B cell (primary cell): ENCODE measurements around the gene TMBIM4. TPM values are rescaled to one million over a fixed set of nuclear protein-coding genes. Genes with fewer than 3 reads are reported as not detected.

Experiments used
- ATAC-seq: fragments of 200-7000 bp; cut with Tn5 transposase; one replicate; pipeline ENCODE4 v1.10.0; 2021; ENCODE audit warnings: low read depth, mild to moderate bottlenecking, moderate number of reproducible peaks, moderate library complexity
- CTCF ChIA-PET: fragments of 350-600 bp; sonication (Branson Sonifier 250); formaldehyde crosslinking; loops from one replicate; lab custom pipeline; 2021; ENCODE audit warnings: antibody characterized with exemption, inconsistent platforms; lab: Charles Lee
- POLR2A ChIA-PET: fragments of 350-600 bp; sonication (Branson Sonifier 250); formaldehyde crosslinking; loops from one replicate; lab custom pipeline; 2021; ENCODE audit warnings: antibody characterized with exemption; lab: Charles Lee
- DNase-seq: peaks from one replicate; pipeline ENCODE4 v3.0.0; 2013
- H2AFZ ChIP-seq: 2 replicates; pipeline ENCODE4 v1.6.1; 2012; ENCODE audit warnings: mild to moderate bottlenecking, low read depth, low read length; ENCODE audit not compliant: insufficient read depth, poor library complexity, severe bottlenecking
- H3K27ac ChIP-seq, 2 donors: 1 replicate in 1 of 2; 2 replicates in 1 of 2; pipeline ENCODE4 v1.5.1; 2012 to 2013; ENCODE audit warnings: low read length in 2 of 2, mild to moderate bottlenecking in 2 of 2, moderate library complexity in 1 of 2
- H3K27me3 ChIP-seq, 4 experiments: fragments of 200-600 bp in 1 of 4; sonication (generic) in 1 of 4; replicated peaks in 1 of 4; 1 replicate in 2 of 4; 2 replicates in 2 of 4; pipeline versions ENCODE4 v1.6.1 to v1.7.0; 2013 to 2016; ENCODE audit warnings: low read length in 3 of 4, mild to moderate bottlenecking in 2 of 4, mixed read lengths in 1 of 4, moderate library complexity in 1 of 4; ENCODE audit not compliant: insufficient read depth in 4 of 4, control insufficient read depth in 3 of 4; ENCODE audit errors: control extremely low read depth in 1 of 4
- H3K36me3 ChIP-seq, 2 experiments: replicated peaks in 1 of 2; 1 replicate in 1 of 2; 2 replicates in 1 of 2; pipeline versions ENCODE4 v1.6.1 to v1.7.1; 2013; ENCODE audit warnings: low read length in 1 of 2; ENCODE audit not compliant: insufficient read depth in 2 of 2, control insufficient read depth in 1 of 2; ENCODE audit errors: control extremely low read depth in 1 of 2, extremely low read depth in 1 of 2
- H3K4me1 ChIP-seq, 2 donors: fragments of 200-600 bp in 1 of 2; sonication (generic) in 1 of 2; 1 replicate in 1 of 2; 2 replicates in 1 of 2; pipeline versions ENCODE4 v1.5.1 to v1.6.1; 2013 to 2017; ENCODE audit warnings: low read length in 2 of 2; ENCODE audit not compliant: control insufficient read depth in 2 of 2, insufficient read depth in 2 of 2
- H3K4me2 ChIP-seq: replicated peaks from 2 replicates; pipeline ENCODE3; 2012; ENCODE audit warnings: mild to moderate bottlenecking, low read depth, low read length; ENCODE audit not compliant: poor library complexity, severe bottlenecking
- H3K4me3 ChIP-seq, 5 experiments: fragments of 200-600 bp in 1 of 5; sonication (generic) in 1 of 5; 1 replicate in 3 of 5; 2 replicates in 2 of 5; pipeline versions ENCODE4 v1.5.1 to v1.7.0; 2011 to 2016; ENCODE audit warnings: low read length in 4 of 5, mild to moderate bottlenecking in 4 of 5, low read depth in 2 of 5, control low read depth in 1 of 5, moderate library complexity in 1 of 5; ENCODE audit not compliant: insufficient read depth in 1 of 5; ENCODE audit errors: control extremely low read depth in 1 of 5, extremely low read depth in 1 of 5
- H3K79me2 ChIP-seq: fragments of 200-600 bp; sonication (generic); one replicate; pipeline ENCODE4 v1.6.0; 2016; ENCODE audit warnings: low read length; ENCODE audit not compliant: control insufficient read depth, insufficient read depth
- H3K9ac ChIP-seq: fragments of 200-600 bp; sonication (generic); 2 replicates; pipeline ENCODE4 v1.6.1; 2017; ENCODE audit warnings: mild to moderate bottlenecking, low read length, moderate library complexity
- H3K9me3 ChIP-seq, 3 donors: one replicate each; pipeline versions ENCODE4 v1.6.1 to v1.7.1; 2013; ENCODE audit warnings: low read length in 2 of 3; ENCODE audit not compliant: control insufficient read depth in 2 of 3, insufficient read depth in 1 of 3; ENCODE audit errors: control extremely low read depth in 1 of 3
- H4K20me1 ChIP-seq: 2 replicates; pipeline ENCODE4 v1.6.0; 2012; ENCODE audit warnings: mild to moderate bottlenecking, low read length; ENCODE audit not compliant: insufficient read depth, control insufficient read depth, poor library complexity, severe bottlenecking
- H3K27ac Mint-ChIP-seq: one replicate; pipeline ENCODE4 v1.8.0; 2021; ENCODE audit warnings: mixed read lengths
- H3K27me3 Mint-ChIP-seq: one replicate; pipeline ENCODE4 v1.8.0; 2021; ENCODE audit warnings: mixed read lengths
- H3K4me1 Mint-ChIP-seq: one replicate; pipeline ENCODE4 v1.8.0; 2021; ENCODE audit warnings: mixed read lengths
- H3K4me3 Mint-ChIP-seq: one replicate; pipeline ENCODE4 v1.8.0; 2021; ENCODE audit warnings: mixed read lengths
- H3K9me3 Mint-ChIP-seq: one replicate; pipeline ENCODE4 v1.8.0; 2022; ENCODE audit warnings: mixed read lengths; ENCODE audit not compliant: insufficient read depth
- EZH2 ChIP-seq: IDR thresholded peaks from 2 replicates; pipeline ENCODE4 v1.6.1; 2012; ENCODE audit warnings: borderline replicate concordance, low read depth, mild to moderate bottlenecking, moderate library complexity, low read length; ENCODE audit not compliant: insufficient read depth, poor library complexity, severe bottlenecking
- whole genome bisulfite sequencing: methylation state at CpG from one replicate; pipeline ENCODE4 v1.1.5; 2013; ENCODE audit warnings: missing lambda C conversion rate; ENCODE audit not compliant: insufficient coverage; 5-methylcytosine and 5-hydroxymethylcytosine counted together
- intact Hi-C: fragments of 100-400 bp; cut with micrococcal nuclease; formaldehyde crosslinking; loops from one replicate; pipeline ENCODE4 v1.10.0; 2022
- polyA plus RNA-seq: library from polyadenylated mRNA; depleted of rRNA; stranded (reverse); fragments of >200 nt; gene quantifications from 2 replicates; pipeline ENCODE4 v1.2.3, GENCODE V29; 2012
- total RNA-seq, 2 donors: library from RNA; stranded (reverse); fragments of 120-200 nt in 1 of 2; gene quantifications; 1 replicate in 1 of 2; 2 replicates in 1 of 2; pipeline versions ENCODE4 v1.2.3 to v1.2.4, GENCODE V29; 2013 to 2022
- TF ChIP-seq, protein P1 (sequence below): fragments of 200-600 bp; IDR thresholded peaks from one replicate; pipeline ENCODE4 v1.8.0; 2022; ENCODE audit warnings: antibody characterized with exemption, mild to moderate bottlenecking

Gene TMBIM4
- total and polyA plus RNA-seq, 2 donors (not counting 1 experiment from before 2014, with no cell fraction given) = 85.1 to 88.1 TPM

DNA sequence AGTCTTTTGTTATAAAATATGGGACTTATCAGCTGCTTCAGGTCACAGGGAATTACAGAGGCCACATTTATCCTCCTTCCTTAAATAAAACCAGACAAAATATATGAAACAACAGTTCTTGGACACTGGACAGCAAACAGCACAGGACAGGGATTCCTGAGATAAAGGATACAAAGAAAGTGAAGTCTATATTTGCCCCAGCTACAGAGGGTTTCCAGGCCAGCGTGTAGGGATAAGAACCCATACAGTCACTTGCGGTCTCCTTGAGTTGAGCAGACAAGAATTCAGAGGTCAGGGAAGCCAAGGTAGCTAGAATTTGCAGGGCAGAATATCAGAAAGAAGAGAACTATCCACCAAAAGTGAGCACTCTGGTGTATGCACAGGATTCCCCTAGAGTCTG, 30.5 kb downstream of the TMBIM4 start:
- no peak for ATAC-seq
- H3K4me1 Mint-ChIP-seq = no peaks in the 10 kb centered on the region
- intact Hi-C loops = loop anchor here (10.0 kb wide), 1 partner anchor 1125 kb away; the partner anchor contains the start of gene CAND1
- Histone ChIP-seq H3K27me3 (no peaks in the 10 kb centered on the region), H3K27ac (no peak overlapping the region), H3K4me3 (no peak overlapping the region), H3K36me3 (peaks cover 24 to 64% of the 10 kb centered on the region in 2 experiments), H4K20me1 (peaks cover 14% of the 10 kb centered on the region), H3K9ac (no peak overlapping the region), H3K4me1 (no peaks in the 10 kb centered on the region), H3K79me2 (peaks cover 16% of the 10 kb centered on the region), H3K9me3 (peaks cover 3 to 19% (median 3%) of the 10 kb centered on the region in 3 donors), H2AFZ (no peak overlapping the region), H3K4me2 (no peak overlapping the region)
- TF ChIP-seq EZH2 = no peak
- TF ChIP-seq, protein P1, sequence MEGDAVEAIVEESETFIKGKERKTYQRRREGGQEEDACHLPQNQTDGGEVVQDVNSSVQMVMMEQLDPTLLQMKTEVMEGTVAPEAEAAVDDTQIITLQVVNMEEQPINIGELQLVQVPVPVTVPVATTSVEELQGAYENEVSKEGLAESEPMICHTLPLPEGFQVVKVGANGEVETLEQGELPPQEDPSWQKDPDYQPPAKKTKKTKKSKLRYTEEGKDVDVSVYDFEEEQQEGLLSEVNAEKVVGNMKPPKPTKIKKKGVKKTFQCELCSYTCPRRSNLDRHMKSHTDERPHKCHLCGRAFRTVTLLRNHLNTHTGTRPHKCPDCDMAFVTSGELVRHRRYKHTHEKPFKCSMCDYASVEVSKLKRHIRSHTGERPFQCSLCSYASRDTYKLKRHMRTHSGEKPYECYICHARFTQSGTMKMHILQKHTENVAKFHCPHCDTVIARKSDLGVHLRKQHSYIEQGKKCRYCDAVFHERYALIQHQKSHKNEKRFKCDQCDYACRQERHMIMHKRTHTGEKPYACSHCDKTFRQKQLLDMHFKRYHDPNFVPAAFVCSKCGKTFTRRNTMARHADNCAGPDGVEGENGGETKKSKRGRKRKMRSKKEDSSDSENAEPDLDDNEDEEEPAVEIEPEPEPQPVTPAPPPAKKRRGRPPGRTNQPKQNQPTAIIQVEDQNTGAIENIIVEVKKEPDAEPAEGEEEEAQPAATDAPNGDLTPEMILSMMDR = no peak
- H3K9me3 Mint-ChIP-seq = peaks cover 6% of the 10 kb centered on the region
- H3K4me3 Mint-ChIP-seq = no peak overlapping the region
- WGBS = 100% methylated on average over 2 of the region's 2 CpGs
- DNase-seq = no peak
- ChIA-PET POLR2A (no interaction called here), CTCF (no interaction called here)
- H3K27me3 Mint-ChIP-seq = no peaks in the 10 kb centered on the region
- H3K27ac Mint-ChIP-seq = no peak overlapping the region

DNA sequence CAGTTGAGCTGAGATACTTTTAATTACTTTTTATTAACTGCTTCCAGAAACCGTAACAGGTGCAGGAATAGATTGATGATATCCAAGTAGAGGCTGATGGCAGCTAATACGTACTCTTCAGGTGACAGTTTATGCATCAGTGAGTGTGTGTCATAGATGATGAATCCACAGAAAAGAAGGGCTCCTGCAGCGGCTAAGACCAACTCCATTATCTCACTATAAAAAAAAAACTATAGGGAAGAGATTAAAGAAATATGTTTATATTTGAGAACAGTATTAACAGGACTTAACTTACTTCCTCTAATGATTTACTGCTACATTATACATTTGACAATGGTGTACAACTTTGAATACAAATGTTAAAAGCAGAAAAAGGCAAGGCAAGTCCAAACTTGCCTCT, 31.9 kb downstream of the TMBIM4 start:
- H3K4me2 ChIP-seq = no peak overlapping the region
- CTCF ChIA-PET = no interaction called here

More for the DNA sequence above, 31.9 kb downstream of the TMBIM4 start:
- POLR2A ChIA-PET = interaction anchor here (1.1 kb wide), 1 partner anchor 31 kb away, joined by 4 read pairs; no protein-coding TSS in a partner anchor
- Histone ChIP-seq H3K36me3 (peaks cover 25 to 53% of the 10 kb centered on the region in 2 experiments), H3K4me1 (no peaks in the 10 kb centered on the region), H2AFZ (no peak overlapping the region), H3K27ac (no peak overlapping the region), H3K9ac (no peak overlapping the region), H3K27me3 (no peaks in the 10 kb centered on the region), H3K9me3 (peaks cover 3 to 19% (median 3%) of the 10 kb centered on the region in 3 donors), H4K20me1 (peaks cover 11% of the 10 kb centered on the region), H3K79me2 (peaks cover 16% of the 10 kb centered on the region), H3K4me3 (no peak overlapping the region)
- Mint-ChIP-seq H3K9me3 (peaks cover 6% of the 10 kb centered on the region), H3K27me3 (no peaks in the 10 kb centered on the region), H3K27ac (no peak overlapping the region), H3K4me1 (no peaks in the 10 kb centered on the region), H3K4me3 (no peak overlapping the region)
- no peak for TF ChIP-seq EZH2
- TF ChIP-seq, protein P1 = no peak
- 92% methylated on average over 2 of the region's 3 CpGs for WGBS
- intact Hi-C loops = loop anchor here (10.0 kb wide), 1 partner anchor 1127 kb away; the partner anchor contains the start of gene CAND1
- ATAC-seq (no peak), DNase-seq (no peak)
